Neural progenitor cell (in vitro differentiated cells): Measurements from ENCODE around the gene DCP1B. TPM values are rescaled to one million over a fixed set of nuclear protein-coding genes. Genes with fewer than 3 reads are reported as not detected.

Experiments used
- DNase-seq: peaks from one replicate; pipeline ENCODE4 v3.0.0-alpha.2; 2016; ENCODE audit warnings: low spot score
- H2AFZ ChIP-seq: fragments of 200-600 bp; sonication (generic); replicated peaks from 2 replicates; pipeline ENCODE4 v1.6.1; 2016; ENCODE audit warnings: antibody characterized with exemption
- H3F3A ChIP-seq: fragments of 200-600 bp; sonication (generic); 2 replicates; pipeline ENCODE4 v1.6.1; 2016; ENCODE audit warnings: antibody characterized with exemption, low read depth
- H3K27ac ChIP-seq: fragments of 200-600 bp; sonication (generic); 2 replicates; pipeline ENCODE4 v1.5.1; 2016; ENCODE audit warnings: mild to moderate bottlenecking
- H3K27me3 ChIP-seq: fragments of 200-600 bp; sonication (generic); 2 replicates; pipeline ENCODE4 v1.6.1; 2016; ENCODE audit warnings: mild to moderate bottlenecking, moderate library complexity
- H3K36me3 ChIP-seq: fragments of 200-600 bp; sonication (generic); 2 replicates; pipeline ENCODE4 v1.5.1; 2016
- H3K4me1 ChIP-seq: fragments of 200-600 bp; sonication (generic); 2 replicates; pipeline ENCODE4 v1.6.1; 2016; ENCODE audit warnings: mixed run types
- H3K4me2 ChIP-seq: fragments of 200-600 bp; sonication (generic); 2 replicates; pipeline ENCODE4 v1.6.1; 2016
- H3K4me3 ChIP-seq: fragments of 200-600 bp; sonication (generic); 2 replicates; pipeline ENCODE4 v1.5.1; 2016
- H3K79me2 ChIP-seq: fragments of 200-600 bp; sonication (generic); 2 replicates; pipeline ENCODE4 v1.6.1; 2016; ENCODE audit warnings: low read depth
- H3K9ac ChIP-seq: fragments of 200-600 bp; sonication (generic); 2 replicates; pipeline ENCODE4 v1.6.1; 2016
- H3K9me3 ChIP-seq: fragments of 200-600 bp; sonication (generic); 2 replicates; pipeline ENCODE4 v1.5.1; 2016; ENCODE audit warnings: low read depth
- H4K20me1 ChIP-seq: fragments of 200-600 bp; sonication (generic); 2 replicates; pipeline ENCODE4 v1.6.1; 2016; ENCODE audit warnings: low read depth
- H3K27ac Mint-ChIP-seq: 3 replicates; pipeline ENCODE4 v1.8.0; 2021; ENCODE audit warnings: mixed read lengths
- H3K27me3 Mint-ChIP-seq: 2 replicates; pipeline ENCODE4 v1.8.0; 2022; ENCODE audit warnings: low read depth, mild to moderate bottlenecking, inconsistent platforms, moderate library complexity, mixed read lengths; ENCODE audit not compliant: insufficient read depth
- H3K36me3 Mint-ChIP-seq: 3 replicates; pipeline ENCODE4 v1.8.0; 2021; ENCODE audit warnings: mixed read lengths
- H3K4me1 Mint-ChIP-seq: 3 replicates; pipeline ENCODE4 v1.8.0; 2021; ENCODE audit warnings: mixed read lengths
- H3K4me3 Mint-ChIP-seq: 3 replicates; pipeline ENCODE4 v1.8.0; 2021; ENCODE audit warnings: mild to moderate bottlenecking, moderate library complexity, mixed read lengths
- H3K9me3 Mint-ChIP-seq: 3 replicates; pipeline ENCODE4 v1.8.0; 2020; ENCODE audit warnings: mixed read lengths
- CTCF ChIP-seq: fragments of 200-600 bp; sonication (generic); IDR thresholded peaks from 2 replicates; pipeline ENCODE4 v1.5.1; 2017; ENCODE audit warnings: antibody characterized with exemption, mild to moderate bottlenecking
- EZH2 ChIP-seq: fragments of 200-600 bp; sonication (generic); IDR thresholded peaks from 2 replicates; pipeline ENCODE4 v1.6.1; 2017; ENCODE audit warnings: antibody characterized with exemption, mild to moderate bottlenecking, moderate library complexity
- EZH2phosphoT487 ChIP-seq: fragments of 200-600 bp; sonication (generic); IDR thresholded peaks from 2 replicates; pipeline ENCODE4 v1.6.1; 2017; ENCODE audit warnings: antibody characterized with exemption
- total RNA-seq: library from RNA; depleted of rRNA; stranded (reverse); fragments of >200 nt; gene quantifications from 2 replicates; pipeline ENCODE4 v1.2.3, GENCODE V29; 2015; ENCODE audit warnings: low replicate concordance

The DCP1B gene
- total RNA-seq, 1 donor from 2014 or later: 20.2 TPM

GRCh38 chr12:1933342-1934051 lies 70.8 kb downstream of the DCP1B start:
- H3K4me3 Mint-ChIP-seq: no peak overlapping the region
- DNase-seq: peak; percentile 39
- no peak overlapping the region for H3K4me3 ChIP-seq
- H3K4me1 ChIP-seq: peaks cover 13% of the 10 kb centered on the region
- no peaks in the 10 kb centered on the region for H3K36me3 ChIP-seq
- H3K4me1 Mint-ChIP-seq: peaks cover 44% of the 10 kb centered on the region
- peak overlapping the region; percentile 7 for H2AFZ ChIP-seq
- H3K9ac ChIP-seq: no peak overlapping the region
- H3K27me3 Mint-ChIP-seq: peaks cover 10% of the 10 kb centered on the region
- no peaks in the 10 kb centered on the region for H4K20me1 ChIP-seq
- no peaks in the 10 kb centered on the region for H3K36me3 Mint-ChIP-seq
- TF ChIP-seq CTCF (no peak), EZH2phosphoT487 (no peak), EZH2 (no peak)
- no peaks in the 10 kb centered on the region for H3K27me3 ChIP-seq
- peak overlapping the region; percentile 76 for H3K27ac Mint-ChIP-seq
- H3K27ac ChIP-seq: peak overlapping the region; percentile 79
- no peaks in the 10 kb centered on the region for H3K9me3 ChIP-seq
- peak overlapping the region; percentile 55 for H3K4me2 ChIP-seq
- H3K79me2 ChIP-seq: no peaks in the 10 kb centered on the region
- peaks cover 17% of the 10 kb centered on the region for H3F3A ChIP-seq
- no peaks in the 10 kb centered on the region for H3K9me3 Mint-ChIP-seq

- no peak overlapping the region for H2AFZ ChIP-seq
- H3K4me2 ChIP-seq: no peak overlapping the region
- H4K20me1 ChIP-seq: no peaks in the 10 kb centered on the region
- Mint-ChIP-seq H3K27ac (peak overlapping the region; percentile 62), H3K9me3 (no peaks in the 10 kb centered on the region), H3K4me1 (peaks cover 48% of the 10 kb centered on the region), H3K4me3 (no peak overlapping the region), H3K27me3 (peaks cover 15% of the 10 kb centered on the region), H3K36me3 (no peaks in the 10 kb centered on the region)
- H3F3A ChIP-seq: peaks cover 17% of the 10 kb centered on the region
- H3K27me3 ChIP-seq: no peaks in the 10 kb centered on the region
- H3K9ac ChIP-seq: no peak overlapping the region
- TF ChIP-seq EZH2phosphoT487: no peak
- TF ChIP-seq EZH2: no peak
- TF ChIP-seq CTCF: no peak
- peaks cover 13% of the 10 kb centered on the region for H3K4me1 ChIP-seq
- no peak for DNase-seq
- H3K9me3 ChIP-seq: no peaks in the 10 kb centered on the region
- no peak overlapping the region for H3K4me3 ChIP-seq
- H3K36me3 ChIP-seq: no peaks in the 10 kb centered on the region
- no peak overlapping the region for H3K27ac ChIP-seq
- no peaks in the 10 kb centered on the region for H3K79me2 ChIP-seq
These were observed 71.9 kb downstream of the DCP1B start for GRCh38 chr12:1932264-1932777.

GRCh38 chr12:1931642-1932041 lies 72.6 kb downstream of the DCP1B start:
- H3F3A ChIP-seq: peaks cover 17% of the 10 kb centered on the region
- Mint-ChIP-seq H3K27me3 (peaks cover 20% of the 10 kb centered on the region), H3K9me3 (no peaks in the 10 kb centered on the region), H3K27ac (peak overlapping the region; percentile 25), H3K4me3 (no peak overlapping the region), H3K36me3 (no peaks in the 10 kb centered on the region), H3K4me1 (peaks cover 52% of the 10 kb centered on the region)
- H3K36me3 ChIP-seq: no peaks in the 10 kb centered on the region
- no peak overlapping the region for H3K4me2 ChIP-seq
- no peak overlapping the region for H3K4me3 ChIP-seq
- no peaks in the 10 kb centered on the region for H3K79me2 ChIP-seq
- no peaks in the 10 kb centered on the region for H4K20me1 ChIP-seq
- H3K4me1 ChIP-seq: peaks cover 13% of the 10 kb centered on the region
- DNase-seq: no peak
- H3K9me3 ChIP-seq: no peaks in the 10 kb centered on the region
- no peak for TF ChIP-seq EZH2phosphoT487
- no peaks in the 10 kb centered on the region for H3K27me3 ChIP-seq
- no peak overlapping the region for H3K9ac ChIP-seq
- H2AFZ ChIP-seq: no peak overlapping the region
- no peak overlapping the region for H3K27ac ChIP-seq
